ENCODE measurements around the gene SPG11.

The SPG11 gene

DNA sequence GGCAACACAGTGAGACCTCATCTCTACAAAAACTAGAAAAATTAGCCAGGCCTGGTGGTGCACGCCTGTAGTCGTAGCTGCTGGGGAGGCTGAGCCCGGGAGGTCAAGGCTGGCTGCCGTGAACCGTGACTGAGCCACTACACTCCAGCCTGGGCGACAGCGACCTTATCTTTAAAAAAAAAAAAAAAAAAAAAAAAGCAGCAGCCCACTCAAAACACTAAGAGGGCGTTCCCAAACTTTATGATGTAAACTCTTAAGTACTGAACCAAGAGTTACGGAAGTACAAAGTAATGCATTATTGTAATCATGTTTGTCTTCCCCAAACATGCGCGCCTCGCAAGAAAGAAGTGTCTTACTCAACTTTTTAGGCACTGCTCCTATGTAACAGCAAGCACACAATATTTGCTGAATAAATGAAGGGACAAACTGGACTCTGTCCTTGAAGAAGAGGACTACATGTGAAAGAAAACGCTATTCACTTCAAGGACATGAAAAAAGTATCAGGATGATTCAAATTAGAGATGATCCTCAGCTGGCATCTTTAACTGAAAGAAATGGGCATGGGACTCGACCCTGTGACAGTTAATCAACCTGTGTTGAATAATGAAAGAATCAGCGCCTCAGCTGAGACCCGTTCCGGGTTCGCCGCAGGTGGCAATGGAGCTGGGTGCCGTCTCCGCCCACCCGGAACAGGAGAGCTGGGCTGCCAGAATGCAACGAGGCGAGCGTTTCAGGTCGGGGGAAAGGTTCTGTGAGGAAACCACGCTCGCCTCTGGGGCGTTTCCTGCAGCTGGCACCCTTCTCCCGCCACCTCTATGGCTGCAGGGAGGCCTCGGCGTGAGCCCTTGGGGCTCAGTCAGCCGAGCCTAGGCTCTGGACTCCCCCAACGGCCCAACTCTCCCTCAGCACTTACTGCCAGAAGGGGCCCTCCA is 718 bp downstream of the SPG11 start:
- DNase-seq (ENCODE audit: low read depth): peak; percentile 80
- TF ChIP-seq, protein P1, sequence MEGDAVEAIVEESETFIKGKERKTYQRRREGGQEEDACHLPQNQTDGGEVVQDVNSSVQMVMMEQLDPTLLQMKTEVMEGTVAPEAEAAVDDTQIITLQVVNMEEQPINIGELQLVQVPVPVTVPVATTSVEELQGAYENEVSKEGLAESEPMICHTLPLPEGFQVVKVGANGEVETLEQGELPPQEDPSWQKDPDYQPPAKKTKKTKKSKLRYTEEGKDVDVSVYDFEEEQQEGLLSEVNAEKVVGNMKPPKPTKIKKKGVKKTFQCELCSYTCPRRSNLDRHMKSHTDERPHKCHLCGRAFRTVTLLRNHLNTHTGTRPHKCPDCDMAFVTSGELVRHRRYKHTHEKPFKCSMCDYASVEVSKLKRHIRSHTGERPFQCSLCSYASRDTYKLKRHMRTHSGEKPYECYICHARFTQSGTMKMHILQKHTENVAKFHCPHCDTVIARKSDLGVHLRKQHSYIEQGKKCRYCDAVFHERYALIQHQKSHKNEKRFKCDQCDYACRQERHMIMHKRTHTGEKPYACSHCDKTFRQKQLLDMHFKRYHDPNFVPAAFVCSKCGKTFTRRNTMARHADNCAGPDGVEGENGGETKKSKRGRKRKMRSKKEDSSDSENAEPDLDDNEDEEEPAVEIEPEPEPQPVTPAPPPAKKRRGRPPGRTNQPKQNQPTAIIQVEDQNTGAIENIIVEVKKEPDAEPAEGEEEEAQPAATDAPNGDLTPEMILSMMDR (IDR thresholded peaks at IDR 0.05; ENCODE audit: low read depth, low read length, missing control alignments): no peak
- peak overlapping the region; percentile 96 for H3K4me3 ChIP-seq (ENCODE audit: low read depth, low read length)

DNA sequence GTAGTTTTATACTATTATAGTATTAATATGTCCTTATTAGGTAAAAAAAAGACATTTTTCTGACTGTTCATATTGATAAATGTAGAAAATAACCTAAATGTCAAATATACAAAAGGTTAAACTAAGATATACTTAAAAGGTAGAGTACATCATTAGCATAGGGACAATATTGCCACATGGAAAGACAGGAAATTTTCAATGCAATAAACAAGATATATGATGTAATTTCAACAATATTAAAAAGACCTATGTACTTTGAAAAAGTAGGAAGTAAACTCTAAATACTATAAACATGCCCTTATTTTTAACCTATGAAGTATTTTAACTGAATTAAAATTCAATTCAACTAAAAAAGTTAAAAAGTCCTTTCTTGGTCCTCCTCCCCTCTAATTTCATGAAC is 1.9 kb downstream of the SPG11 start:
- DNase-seq (ENCODE audit: low read depth): no peak
- TF ChIP-seq, protein P1 (IDR thresholded peaks at IDR 0.05; ENCODE audit: low read depth, low read length, missing control alignments): no peak
- H3K4me3 ChIP-seq (ENCODE audit: low read depth, low read length): peak overlapping the region; percentile 96; the same call in 1 of the 2 replicates

DNA sequence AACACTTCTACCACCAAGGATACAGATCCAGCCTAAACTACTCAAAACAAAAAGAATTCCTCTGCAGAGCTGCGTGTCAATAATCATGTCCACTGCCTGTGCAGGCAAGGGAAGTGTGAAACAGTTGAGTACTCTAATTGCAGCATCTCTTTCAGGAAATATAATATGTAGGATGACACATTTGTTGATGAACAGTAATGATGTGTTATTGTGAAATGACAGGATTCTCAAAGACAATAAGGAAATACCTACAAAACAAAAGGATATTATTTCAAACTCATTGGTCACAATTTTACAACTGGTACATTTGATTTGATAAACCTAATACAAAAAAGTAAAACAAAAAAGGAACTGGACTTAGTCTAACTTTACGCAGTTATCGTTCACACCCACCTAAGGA is 4.4 kb downstream of the SPG11 start:
- no peak overlapping the region for H3K4me3 ChIP-seq (ENCODE audit: low read depth, low read length)
- TF ChIP-seq, protein P1 (IDR thresholded peaks at IDR 0.05; ENCODE audit: low read depth, low read length, missing control alignments): no peak
- no peak for DNase-seq (ENCODE audit: low read depth)

DNA sequence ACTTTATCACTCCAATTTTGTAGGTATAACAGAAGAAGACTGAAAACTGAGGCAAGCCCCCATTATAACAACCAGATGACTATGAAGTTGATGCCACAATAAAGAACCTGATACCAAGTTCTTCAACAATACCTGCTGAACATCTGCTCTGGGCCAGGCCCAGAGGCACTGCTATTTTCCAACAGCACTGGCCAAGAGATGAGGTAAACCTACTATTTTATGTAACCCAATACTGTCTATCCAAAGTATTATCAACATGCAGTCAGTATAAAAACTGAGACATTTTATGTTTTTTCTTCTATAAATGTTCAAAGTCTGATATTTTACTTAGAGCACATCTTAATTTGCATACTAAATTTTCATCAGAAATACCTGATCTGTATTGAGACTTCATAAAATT is 6.1 kb downstream of the SPG11 start:
- TF ChIP-seq, protein P1 (IDR thresholded peaks at IDR 0.05; ENCODE audit: low read depth, low read length, missing control alignments): no peak
- H3K4me3 ChIP-seq (ENCODE audit: low read depth, low read length): no peak overlapping the region
- no peak for DNase-seq (ENCODE audit: low read depth)

DNA sequence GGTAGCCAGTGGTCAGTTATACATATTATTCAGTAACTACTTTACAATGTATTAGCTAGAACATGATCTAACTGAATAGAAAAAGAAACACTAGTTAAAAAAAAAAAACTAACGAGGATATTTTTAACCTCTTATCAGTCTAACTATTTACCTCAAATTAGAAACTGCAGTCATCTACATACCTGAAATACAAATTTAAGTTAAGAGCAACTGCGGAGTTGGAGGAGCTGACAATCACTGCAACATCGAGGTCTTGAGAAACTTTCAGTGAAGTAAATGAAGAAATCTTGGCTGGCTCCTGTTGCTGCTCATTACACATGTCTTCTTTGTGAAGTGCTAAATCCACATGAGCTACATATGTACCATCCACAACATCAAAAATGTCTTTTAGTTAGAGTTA is 6.5 kb downstream of the SPG11 start:
- DNase-seq (ENCODE audit: low read depth): no peak
- H3K4me3 ChIP-seq (ENCODE audit: low read depth, low read length): no peak overlapping the region
- TF ChIP-seq, protein P1 (IDR thresholded peaks at IDR 0.05; ENCODE audit: low read depth, low read length, missing control alignments): no peak

DNA sequence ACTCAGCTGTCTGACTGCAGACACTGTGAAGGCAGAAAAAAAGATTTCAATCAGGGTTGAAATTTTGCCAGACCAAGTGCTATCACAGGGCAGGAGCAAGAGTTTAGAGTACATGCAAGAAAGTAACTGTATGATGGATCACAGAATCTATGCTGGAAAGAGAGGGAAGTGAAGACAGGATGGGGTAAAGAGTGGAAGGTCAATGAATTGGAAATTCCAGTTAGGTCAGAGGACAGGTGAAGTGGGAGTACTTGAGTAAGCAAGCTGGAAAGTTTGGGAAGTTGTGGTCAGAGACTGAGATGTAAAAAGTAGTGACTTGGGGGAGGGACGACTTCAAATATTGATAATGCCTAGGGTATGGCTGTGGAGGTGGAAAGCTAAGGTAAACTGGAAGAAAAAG is 7.2 kb downstream of the SPG11 start:
- DNase-seq (ENCODE audit: low read depth): no peak
- H3K4me3 ChIP-seq (ENCODE audit: low read depth, low read length): no peak overlapping the region
- TF ChIP-seq, protein P1 (IDR thresholded peaks at IDR 0.05; ENCODE audit: low read depth, low read length, missing control alignments): no peak

DNA sequence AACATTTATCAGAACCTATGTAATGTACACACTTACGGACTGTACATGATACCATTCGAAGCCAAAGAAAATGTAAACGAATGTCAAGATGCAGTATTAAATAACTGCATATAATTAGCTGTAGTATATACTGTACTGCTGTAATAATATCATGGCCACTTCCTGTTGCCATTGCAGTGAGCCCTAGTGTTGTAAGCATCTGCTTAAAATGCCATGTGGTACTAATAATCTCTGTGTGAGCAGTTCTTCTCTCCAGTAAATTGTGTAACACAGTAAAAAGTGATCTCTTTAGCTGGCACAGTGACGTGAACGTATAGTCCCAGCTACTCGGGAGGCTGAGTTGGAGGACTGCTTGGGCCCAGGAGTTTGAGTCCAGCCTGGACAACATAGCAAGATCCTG is 8.6 kb downstream of the SPG11 start:
- DNase-seq (ENCODE audit: low read depth): no peak
- TF ChIP-seq, protein P1 (IDR thresholded peaks at IDR 0.05; ENCODE audit: low read depth, low read length, missing control alignments): no peak
- no peak overlapping the region for H3K4me3 ChIP-seq (ENCODE audit: low read depth, low read length)

Measured in GM12864 (cell line).